Stromal cell of bone marrow (primary cell): ENCODE results near the gene UGT1A7.

Experiments used
- DNase-seq: peaks from one replicate; pipeline ENCODE4 v3.0.0-alpha.2; 2012; ENCODE audit warnings: low read depth

Gene UGT1A7

GRCh38 chr2:233799087-233799665 is 117.5 kb downstream of the UGT1A7 start:
- no peak for DNase-seq

- no peak for DNase-seq
Measured at GRCh38 chr2:233799716-233800115, 118.0 kb downstream of the UGT1A7 start.

- DNase-seq: no peak
Measured at GRCh38 chr2:233800208-233800607, 118.5 kb downstream of the UGT1A7 start.

- DNase-seq: no peak
Measured at GRCh38 chr2:233801357-233802131, 119.8 kb downstream of the UGT1A7 start.

GRCh38 chr2:233802132-233802815 is 120.6 kb downstream of the UGT1A7 start:
- no peak for DNase-seq

- DNase-seq: no peak
Measured at GRCh38 chr2:233803292-233803911, 121.7 kb downstream of the UGT1A7 start.

- DNase-seq: no peak
Measured at GRCh38 chr2:233803994-233804393, 122.3 kb downstream of the UGT1A7 start.

GRCh38 chr2:233807215-233807865 is 125.6 kb downstream of the UGT1A7 start:
- DNase-seq: no peak

- DNase-seq: no peak
Measured at GRCh38 chr2:233807966-233808935, 126.5 kb downstream of the UGT1A7 start.

- DNase-seq: no peak
Measured at GRCh38 chr2:233810385-233810784, 128.7 kb downstream of the UGT1A7 start.

- DNase-seq: no peak
Measured at GRCh38 chr2:233811087-233811486, 129.4 kb downstream of the UGT1A7 start.

- DNase-seq: no peak
Measured at GRCh38 chr2:233811732-233812131, 130.0 kb downstream of the UGT1A7 start.

- no peak for DNase-seq
Measured at GRCh38 chr2:233813236-233814055, 131.7 kb downstream of the UGT1A7 start.

- DNase-seq: no peak
Measured at GRCh38 chr2:233814056-233814835, 132.5 kb downstream of the UGT1A7 start.

- no peak for DNase-seq
Measured at GRCh38 chr2:233815861-233816260, 134.2 kb downstream of the UGT1A7 start.

GRCh38 chr2:233816334-233816733 is 134.6 kb downstream of the UGT1A7 start:
- DNase-seq: no peak

- DNase-seq: no peak
Measured at GRCh38 chr2:233816771-233817170, 135.1 kb downstream of the UGT1A7 start.

GRCh38 chr2:233817361-233817911 is 135.7 kb downstream of the UGT1A7 start:
- DNase-seq: peak; percentile 29
